HL-60/S4 treated with phorbol 12-myristate 13-acetate at 8.2 ng/mL for 4 days and 3 days (cell line): ENCODE data around the gene MYOZ3.

Source experiments
- in situ Hi-C: fragments of 300-500 bp; cut with MboI; formaldehyde crosslinking; loops from 2 replicates; pipeline ENCODE4 v1.15.0; 2022; ENCODE audit warnings: low sequenced_read_pairs

Gene MYOZ3

DNA sequence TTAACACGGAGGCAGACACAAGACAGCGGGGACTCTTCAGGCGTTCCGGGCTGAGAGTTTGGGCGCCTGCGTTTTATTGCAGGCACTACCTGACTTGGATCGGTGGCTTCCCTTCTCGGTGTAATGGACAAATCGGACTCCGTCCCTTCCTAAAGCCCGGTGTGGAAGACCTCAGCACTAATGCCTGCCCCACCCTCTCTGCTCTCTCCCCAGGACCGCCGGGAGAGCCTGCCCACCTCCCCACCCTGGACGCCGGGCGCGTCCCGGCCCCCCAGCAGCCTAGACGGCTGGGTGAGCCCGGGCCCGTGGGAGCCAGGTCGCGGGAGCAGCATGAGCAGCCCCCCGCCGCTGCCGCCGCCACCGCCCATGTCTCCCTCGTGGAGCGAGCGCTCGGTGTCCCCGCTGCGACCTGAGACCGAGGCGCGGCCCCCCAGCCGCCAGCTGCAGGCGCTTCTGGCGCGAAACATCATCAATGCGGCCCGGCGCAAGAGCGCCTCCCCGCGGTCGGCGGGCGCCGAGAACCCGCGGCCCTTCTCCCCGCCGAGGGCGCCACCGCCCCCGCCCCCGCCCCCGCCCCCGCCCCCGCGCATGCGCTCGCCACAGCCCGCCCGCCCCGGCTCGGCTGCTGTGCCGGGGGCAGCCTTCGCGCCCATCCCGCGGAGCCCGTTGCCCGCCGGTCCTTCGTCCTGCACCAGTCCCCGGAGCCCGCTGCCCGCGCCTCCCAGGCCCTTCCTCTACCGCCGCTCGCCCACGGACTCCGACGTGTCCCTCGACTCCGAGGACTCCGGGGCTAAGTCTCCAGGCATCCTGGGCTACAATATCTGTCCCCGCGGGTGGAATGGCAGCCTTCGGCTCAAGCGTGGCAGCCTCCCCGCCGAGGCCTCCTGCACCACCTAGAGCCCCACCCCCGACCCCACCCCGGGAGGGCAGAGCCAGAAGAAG is 4.6 kb upstream of the MYOZ3 start:
- in situ Hi-C loops: no loop called here

DNA sequence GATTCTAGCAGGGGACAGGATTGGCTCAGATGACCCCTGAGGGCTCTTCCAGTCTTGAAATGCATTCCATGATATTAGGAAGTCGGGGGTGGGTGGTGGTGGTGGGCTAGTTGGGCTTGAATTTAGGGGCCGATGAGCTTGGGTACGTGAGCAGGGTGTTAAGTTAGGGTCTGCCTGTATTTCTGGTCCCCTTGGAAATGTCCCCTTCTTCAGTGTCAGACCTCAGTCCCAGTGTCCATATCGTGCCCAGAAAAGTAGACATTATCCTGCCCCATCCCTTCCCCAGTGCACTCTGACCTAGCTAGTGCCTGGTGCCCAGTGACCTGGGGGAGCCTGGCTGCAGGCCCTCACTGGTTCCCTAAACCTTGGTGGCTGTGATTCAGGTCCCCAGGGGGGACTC is 2.9 kb upstream of the MYOZ3 start:
- in situ Hi-C loops: no loop called here

DNA sequence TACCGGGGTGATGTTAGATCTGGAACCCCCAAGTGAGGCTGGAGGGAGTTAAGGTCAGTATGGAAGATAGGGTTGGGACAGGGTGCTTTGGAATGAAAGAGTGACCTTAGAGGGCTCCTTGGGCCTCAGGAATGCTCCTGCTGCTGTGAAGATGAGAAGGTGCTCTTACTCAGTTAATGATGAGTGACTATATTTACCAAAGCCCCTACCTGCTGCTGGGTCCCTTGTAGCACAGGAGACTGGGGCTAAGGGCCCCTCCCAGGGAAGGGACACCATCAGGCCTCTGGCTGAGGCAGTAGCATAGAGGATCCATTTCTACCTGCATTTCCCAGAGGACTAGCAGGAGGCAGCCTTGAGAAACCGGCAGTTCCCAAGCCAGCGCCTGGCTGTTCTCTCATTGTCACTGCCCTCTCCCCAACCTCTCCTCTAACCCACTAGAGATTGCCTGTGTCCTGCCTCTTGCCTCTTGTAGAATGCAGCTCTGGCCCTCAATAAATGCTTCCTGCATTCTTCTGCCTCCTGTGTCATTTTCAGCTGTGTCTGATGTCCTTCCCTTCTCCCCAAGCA is 2.3 kb upstream of the MYOZ3 start:
- in situ Hi-C loops: no loop called here

DNA sequence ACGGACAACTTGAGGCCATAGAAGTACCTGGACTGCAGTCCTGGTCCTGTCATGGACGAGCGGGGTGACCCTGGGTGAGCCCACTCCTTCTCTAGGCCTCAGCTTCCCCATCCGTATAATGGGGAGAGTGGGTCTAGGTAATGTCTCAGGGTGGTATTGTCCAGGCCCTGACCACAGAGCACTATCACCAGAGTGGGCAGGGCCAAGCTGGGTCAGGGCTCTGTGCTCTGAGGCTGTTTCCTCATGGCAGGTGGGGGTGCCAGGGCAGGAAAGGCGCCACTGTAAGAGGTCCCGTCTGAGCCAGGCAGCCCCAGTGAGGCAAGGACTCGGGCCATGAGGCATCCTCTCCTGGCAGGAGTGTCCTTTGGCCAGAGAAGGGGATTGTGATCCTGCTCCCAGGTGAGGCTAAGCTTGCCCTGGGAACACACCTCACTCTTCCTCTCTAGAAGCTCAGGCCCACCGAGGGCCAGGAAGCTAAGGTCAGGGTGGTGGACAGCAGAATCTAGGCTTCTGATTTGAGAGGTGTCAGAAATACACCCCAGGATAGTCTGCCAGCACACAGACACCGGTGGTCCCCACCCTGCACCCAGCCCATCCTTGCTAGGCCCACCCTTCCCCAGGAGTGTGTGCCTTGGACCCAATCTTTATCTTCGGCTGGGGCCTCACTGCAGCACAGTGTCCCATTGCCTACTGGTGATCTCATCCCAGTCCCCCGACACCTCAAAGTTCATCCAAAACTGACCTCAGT is 1.5 kb upstream of the MYOZ3 start:
- in situ Hi-C loops: no loop called here

DNA sequence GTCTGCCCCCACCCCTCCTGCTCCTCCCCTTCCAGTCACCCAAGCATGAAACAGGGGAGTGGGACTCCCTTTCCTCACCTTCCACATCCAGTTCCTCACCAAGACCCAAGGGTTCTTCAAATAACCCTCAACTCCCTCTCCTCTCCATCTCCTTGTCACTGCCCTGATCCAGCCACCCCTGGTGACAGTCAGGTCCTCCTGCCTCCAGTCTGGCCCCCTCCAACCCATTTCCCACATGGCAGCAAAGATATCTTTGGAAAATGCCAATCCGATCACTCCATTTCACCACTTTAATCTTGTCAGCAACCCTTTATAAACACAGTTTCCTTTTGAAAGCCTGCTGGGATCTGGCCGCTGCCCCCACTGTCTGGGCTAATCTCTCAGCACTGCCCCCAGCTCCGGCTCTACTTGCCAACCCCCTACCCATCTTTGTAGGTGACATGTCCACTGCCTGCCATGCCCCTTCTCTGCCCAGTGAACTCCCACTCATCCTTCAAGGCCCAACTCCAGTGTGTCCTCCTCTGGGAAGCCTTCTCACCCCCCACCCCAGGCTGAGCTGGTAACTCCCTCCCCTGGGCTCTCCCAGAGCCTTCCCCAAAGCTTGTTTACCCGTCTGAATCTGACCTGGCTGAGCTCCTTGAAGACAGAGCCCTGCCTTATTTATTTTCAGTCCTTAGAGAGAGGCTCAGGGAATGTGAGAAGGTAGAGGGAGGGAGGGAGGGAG is 781 bp upstream of the MYOZ3 start:
- in situ Hi-C loops: no loop called here

DNA sequence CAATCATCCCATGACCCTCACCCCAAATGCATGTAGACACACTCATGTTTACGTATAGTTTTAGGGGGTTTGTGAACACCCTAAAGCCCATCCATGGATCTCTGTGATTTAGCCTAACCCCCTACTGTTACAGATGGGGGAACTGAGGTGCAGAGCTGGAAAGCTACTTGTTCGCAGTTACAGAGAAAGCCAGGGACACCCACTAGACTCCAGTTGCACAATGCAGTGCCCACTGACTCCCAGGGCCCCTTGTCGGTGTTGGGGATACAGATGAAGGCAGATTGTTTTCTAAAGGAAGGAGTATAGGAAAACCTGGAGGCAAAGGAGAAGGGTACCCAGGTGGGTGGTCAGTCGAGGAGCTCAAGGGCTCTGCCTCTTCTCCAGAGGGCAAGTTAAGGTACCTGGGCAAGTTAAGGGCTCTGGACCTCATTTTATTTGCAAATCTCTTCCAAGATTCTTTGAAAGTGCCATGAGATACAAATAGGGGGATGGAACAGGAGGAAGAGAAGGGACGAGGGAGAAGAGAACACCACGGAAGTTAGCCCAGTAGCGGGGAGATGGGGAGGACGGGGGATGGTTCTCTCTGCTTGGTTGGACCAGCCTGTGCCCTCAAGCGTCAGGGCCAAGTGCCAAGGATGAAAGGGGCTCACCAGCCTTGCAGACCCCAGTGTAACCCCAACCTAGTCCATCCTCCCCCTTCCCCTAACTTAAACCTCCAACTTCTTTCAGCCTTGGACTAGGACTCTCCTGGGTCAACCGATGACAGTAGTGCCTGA is 958 bp downstream of the MYOZ3 start:
- in situ Hi-C loops: no loop called here

DNA sequence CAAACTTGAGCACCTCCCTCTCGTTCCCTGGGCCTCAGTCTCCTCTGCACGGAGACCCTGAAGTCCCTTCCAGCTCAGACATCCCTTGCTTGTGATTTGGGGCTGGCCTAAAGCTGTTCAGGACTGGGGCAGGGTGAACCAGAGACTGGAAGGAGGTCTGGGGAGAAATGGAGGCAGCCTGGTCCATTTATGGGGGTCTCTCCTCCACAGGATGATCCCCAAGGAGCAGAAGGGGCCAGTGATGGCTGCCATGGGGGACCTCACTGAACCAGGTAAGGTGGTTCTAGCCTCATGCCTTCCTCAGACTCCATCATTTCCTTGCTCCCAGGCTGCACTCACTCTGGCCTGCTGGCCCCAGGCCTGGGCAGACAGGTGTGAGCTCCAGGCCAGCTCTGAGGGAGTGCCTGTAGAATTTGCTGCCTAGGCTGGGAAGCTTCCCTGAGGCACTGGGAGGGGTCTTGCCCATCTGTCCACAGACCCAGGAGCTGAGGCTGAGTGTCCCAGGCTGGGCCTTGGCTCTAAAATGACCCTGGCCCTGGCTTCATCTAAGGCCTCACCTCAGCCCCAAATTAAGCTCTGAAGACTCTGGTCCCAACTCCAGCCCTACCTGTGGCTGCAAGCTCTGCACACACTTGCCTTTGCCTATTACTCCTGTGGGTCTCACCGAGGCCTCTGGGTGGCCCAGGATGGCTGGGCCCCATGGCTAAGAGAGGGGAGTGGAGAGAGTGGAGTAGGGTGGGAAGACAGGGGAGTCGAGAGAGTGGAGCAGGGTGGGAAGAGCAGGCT is 1.9 kb downstream of the MYOZ3 start:
- in situ Hi-C loops: no loop called here

DNA sequence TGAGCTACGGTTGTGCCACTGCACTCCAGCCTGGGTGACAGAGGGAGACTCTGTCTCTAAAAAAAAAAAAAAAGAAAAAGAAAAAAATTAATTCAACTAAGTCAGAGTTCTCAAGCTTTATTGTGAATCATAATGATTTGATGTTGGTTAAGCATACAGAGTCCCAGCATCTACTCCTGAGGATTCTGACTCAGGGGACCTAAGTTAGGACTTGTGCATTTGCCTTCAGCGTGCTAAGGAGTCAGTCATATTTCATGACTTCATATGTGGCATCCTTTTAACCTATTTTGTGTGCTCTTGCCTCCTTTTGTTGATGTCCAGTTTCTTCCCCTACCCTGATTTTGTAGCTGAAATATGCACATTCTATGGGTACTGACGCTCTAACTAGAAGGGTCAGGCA is 2.9 kb downstream of the MYOZ3 start:
- in situ Hi-C loops: no loop called here

DNA sequence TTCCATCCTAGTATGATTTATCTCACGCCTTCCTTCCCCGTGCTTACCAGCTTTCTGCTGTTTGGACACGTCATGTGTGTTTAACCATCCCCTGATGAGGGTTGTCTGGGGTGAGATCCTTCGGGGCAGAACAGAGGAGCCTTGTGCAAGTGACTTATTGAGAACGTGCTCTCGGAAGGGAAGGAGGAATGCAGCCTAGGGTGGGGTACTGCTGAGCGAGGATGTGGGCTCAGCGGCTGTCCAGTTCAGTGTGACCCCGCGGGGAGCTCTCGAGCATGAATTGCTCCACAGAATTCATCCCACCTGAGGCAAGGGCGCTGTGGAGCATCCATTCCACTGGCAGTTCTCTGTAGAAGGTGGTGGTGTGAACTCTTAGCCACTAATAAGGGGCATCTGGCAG is 4.0 kb downstream of the MYOZ3 start:
- in situ Hi-C loops: no loop called here

DNA sequence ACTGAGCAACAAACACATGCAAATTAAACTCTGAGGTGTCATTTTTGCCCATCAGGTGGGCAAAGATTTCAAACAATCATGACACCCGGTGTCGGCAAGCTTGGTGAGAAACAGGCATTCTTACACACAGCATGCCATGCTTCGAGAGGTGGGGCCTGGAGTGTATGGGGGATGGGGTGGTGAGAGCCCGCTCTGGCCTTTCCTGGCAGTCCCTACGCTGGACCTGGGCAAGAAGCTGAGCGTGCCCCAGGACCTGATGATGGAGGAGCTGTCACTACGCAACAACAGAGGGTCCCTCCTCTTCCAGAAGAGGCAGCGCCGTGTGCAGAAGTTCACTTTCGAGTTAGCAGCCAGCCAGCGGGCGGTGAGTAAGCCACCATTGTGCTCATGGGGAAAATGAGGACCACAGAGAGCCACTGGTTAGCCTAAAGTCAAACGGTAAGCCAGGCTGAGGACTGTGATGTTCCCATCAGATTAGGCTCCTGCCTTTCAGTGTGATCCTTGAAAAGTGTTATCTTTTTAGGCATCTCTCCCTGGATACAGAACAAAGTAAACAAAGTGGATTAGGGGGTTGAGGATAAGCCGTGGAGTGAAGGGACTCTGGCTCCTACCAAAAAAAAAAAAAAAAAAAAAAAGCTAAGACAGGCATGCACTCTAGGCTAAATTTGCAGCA is 9.4 kb downstream of the MYOZ3 start:
- in situ Hi-C loops: no loop called here

DNA sequence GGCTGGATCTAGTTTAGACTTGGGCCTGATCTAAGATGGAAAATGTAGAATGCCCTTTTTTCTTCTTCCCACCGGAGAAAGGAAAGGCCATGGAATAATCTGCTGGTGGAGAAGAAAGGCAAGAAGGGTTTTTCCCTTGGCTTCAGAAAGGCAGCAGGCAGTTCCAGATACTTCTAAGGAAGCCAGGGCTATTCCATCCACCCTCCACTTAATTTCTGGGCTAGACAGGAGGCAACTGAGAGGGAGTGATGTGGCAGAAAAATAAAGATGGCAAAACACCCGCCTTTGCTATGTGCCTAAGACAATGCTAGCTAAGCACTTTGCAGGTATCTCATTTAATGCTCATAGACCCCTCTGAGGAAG is 9.9 kb downstream of the MYOZ3 start:
- in situ Hi-C loops: no loop called here

DNA sequence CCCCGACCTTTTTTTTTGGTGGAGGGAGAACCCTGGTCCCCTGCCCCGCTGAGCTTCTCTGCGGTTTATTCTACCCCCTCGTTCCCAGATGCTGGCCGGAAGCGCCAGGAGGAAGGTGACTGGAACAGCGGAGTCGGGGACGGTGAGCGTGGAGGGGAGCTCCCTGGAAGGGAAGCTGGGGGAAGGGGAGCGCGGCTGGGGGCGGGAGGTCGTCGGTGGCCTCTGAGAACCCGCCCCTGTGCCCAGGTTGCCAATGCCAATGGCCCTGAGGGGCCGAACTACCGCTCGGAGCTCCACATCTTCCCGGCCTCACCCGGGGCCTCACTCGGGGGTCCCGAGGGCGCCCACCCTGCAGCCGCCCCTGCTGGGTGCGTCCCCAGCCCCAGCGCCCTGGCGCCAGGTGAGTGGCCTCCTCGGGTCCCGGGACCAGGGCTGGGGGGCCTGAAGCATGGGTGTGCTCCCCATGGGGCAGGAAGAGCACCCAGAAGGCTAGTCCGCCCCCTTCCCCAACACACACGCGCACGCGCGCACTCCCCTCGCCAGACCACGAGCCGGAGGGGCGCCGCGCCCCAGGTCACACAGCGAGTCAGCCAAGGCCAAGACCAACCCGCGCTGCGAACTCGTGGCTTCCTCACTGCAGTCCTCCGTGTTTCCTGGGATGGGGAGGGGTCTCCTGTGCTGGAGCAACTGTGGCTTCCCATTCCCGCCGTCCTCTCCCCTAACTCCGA is 10.6 kb downstream of the MYOZ3 start:
- in situ Hi-C loops: no loop called here

DNA sequence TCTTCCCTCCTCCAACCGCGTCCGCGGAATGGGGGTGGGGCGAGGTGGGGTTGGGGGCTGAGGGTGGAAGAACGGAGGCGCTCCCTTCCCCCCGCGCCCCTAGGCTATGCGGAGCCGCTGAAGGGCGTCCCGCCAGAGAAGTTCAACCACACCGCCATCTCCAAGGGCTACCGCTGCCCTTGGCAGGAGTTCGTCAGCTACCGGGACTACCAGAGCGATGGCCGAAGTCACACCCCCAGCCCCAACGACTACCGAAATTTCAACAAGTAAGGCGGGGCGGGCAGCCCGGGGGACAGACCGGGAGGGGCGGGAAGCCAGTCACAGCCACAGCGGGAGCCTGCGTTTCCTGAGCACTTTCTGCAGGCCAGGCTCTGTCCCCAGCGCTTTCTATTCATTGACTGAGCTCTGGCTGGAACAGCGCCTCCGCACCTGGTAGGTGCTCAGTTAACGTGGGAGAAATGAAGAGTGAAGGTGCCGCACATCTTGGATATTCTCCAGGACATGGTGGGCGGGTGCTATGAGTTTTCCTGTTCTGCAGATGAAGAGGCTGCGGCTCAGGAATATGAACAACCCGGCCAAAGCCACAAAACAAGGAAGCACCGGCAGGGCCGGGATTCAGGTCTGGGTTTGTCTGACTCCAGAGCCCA is 11.3 kb downstream of the MYOZ3 start:
- in situ Hi-C loops: no loop called here

DNA sequence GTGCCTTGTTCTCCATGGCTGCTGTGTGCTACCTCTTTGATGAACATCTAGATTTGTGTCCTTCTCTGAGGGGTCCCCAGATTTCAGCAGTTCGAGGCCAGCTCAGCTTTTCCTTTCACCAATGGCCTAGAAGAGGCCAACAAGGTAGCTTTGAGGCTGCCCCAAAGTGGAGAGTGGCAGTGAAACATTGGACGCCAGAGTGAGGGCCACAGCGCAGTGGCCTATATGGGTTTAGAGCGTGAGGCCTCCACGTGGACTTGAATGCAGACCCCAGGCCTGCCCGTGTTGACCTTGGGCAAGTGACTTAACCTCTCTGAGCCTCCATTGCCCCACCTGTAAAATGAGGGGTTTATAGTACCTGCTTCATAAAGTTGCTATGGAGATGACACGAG is 11.8 kb downstream of the MYOZ3 start:
- in situ Hi-C loops: no loop called here

DNA sequence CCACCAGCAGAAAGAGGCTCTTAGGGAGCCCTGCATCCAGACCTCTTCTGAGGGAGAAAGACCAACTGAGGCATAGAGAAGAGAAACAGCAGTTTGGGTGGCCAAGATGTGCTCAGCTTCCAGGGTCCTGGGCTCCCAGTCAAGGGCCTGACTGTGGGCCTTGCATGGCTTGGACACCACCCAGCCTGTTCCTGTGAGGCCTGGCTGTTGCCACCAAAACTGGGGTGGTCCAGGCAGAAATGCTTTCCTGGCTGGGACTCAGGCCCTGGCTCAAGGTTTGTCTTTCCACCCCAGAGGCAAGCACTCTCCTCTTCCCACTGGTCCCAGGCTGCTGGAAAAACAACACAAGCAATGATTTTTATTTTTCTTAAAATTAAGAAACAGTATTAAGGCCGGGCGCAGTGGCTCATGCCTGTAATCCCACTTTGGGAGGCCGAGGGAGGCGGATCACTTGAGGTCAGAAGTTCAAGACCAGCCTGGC is 13.3 kb downstream of the MYOZ3 start:
- in situ Hi-C loops: no loop called here

DNA sequence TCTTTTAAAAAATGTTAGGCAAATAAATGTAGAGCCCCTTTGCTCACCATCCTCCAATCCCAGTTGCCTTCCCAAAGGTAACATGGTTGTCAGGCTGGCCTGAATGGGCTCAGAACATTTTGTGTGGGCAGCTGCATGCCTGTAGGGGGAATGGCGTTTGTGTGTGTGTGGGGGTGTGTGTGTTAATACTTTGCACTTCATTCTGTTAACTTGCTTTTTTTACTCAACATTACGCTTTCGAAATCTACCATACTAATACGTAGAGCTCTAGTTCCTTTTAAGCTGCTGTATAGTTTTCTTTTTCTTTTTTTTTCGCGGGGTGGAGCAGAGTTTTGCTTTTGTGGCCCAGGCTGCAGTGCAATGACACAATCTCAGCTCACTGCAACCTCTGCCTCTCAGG is 14.0 kb downstream of the MYOZ3 start:
- in situ Hi-C loops: no loop called here

DNA sequence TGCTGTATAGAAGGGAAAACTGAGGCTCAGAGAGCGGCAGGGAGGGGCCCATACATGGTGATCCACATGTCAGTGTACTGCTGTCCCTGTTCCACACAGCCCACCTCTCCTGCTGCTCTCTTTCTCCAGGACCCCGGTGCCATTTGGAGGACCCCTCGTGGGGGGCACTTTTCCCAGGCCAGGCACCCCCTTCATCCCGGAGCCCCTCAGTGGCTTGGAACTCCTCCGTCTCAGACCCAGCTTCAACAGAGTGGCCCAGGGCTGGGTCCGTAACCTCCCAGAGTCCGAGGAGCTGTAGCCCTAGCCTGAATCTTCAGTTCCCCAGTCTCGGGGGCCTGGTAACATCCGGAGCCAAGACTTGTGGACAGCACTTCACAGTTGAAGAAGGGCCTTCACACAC is 15.5 kb downstream of the MYOZ3 start:
- in situ Hi-C loops: no loop called here

DNA sequence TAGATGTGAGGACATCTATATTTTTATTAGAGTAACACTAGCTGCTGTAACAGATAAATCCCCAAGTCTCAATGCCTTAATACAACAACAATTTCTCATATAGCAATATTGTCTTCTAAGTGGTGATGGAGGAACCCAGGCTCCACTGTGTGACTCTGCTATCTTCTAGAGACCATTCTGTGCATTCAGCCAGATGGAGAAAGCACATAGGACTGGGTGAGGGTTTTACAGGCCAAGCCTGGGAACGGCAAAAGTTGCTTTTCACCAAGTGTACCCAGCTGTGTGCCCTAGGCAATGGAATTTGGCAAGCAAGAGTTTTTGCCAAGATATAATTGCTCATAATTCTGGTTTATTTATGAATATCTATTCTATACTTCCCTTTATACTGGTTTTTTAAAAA is 28.1 kb downstream of the MYOZ3 start:
- in situ Hi-C loops: no loop called here
